Ovary (tissue), 9 donors: ENCODE results near the gene ADCY1. TPM values are rescaled to one million over a fixed set of nuclear protein-coding genes. Genes with fewer than 3 reads are reported as not detected.

Experiments
- DNase-seq, 5 donors: peaks; one replicate each; pipeline ENCODE4 v3.0.0-alpha.2; 2019 to 2020
- H3K27ac ChIP-seq, 2 donors: fragments of 200-600 bp; one replicate each; pipeline versions ENCODE4 v1.5.1 to v1.8.0; 2019 to 2022
- H3K27me3 ChIP-seq: fragments of 200-600 bp; one replicate; pipeline ENCODE4 v1.8.0; 2022
- H3K36me3 ChIP-seq: fragments of 200-600 bp; sonication (generic); one replicate; pipeline ENCODE4 v1.5.1; 2019
- H3K4me1 ChIP-seq: one replicate; pipeline ENCODE4 v1.8.1; 2013; ENCODE audit warnings: mild to moderate bottlenecking, moderate library complexity; ENCODE audit not compliant: insufficient read depth
- H3K4me3 ChIP-seq: fragments of 200-600 bp; sonication (generic); one replicate; pipeline ENCODE4 v1.5.1; 2017
- H3K9me3 ChIP-seq, 2 donors: fragments of 200-600 bp in 1 of 2; sonication (generic) in 1 of 2; one replicate each; pipeline versions ENCODE4 v1.5.1 to v1.8.1; 2013 to 2019; ENCODE audit warnings: mild to moderate bottlenecking in 1 of 2, moderate library complexity in 1 of 2
- CTCF ChIP-seq, 3 donors: fragments of 450-650 bp in 2 of 3; fragments of 200-600 bp in 1 of 3; IDR thresholded peaks; one replicate each; pipeline versions ENCODE4 v1.5.1 to v1.8.0; 2016 to 2022; ENCODE audit warnings: antibody characterized with exemption in 3 of 3, mild to moderate bottlenecking in 1 of 3
- EP300 ChIP-seq: sonication (generic); formaldehyde crosslinking; IDR thresholded peaks from one replicate; pipeline ENCODE4 v1.6.1; 2017; ENCODE audit warnings: antibody characterized with exemption
- POLR2A ChIP-seq: fragments of 450-650 bp; IDR thresholded peaks from one replicate; pipeline ENCODE4 v1.6.1; 2017; ENCODE audit warnings: antibody characterized with exemption, mild to moderate bottlenecking, moderate library complexity
- WGBS, 3 donors: extraction: QIAGEN DNeasy Blood & Tissue Kit in 1 of 3; methylation state at CpG; one replicate each; pipeline versions ENCODE4 v1.1.5 to v1.1.7; 2013 to 2017; 5-methylcytosine and 5-hydroxymethylcytosine counted together
- intact Hi-C, 4 donors: fragments of 100-400 bp; cut with DNase I; formaldehyde crosslinking; loops; one replicate each; pipeline versions ENCODE4 v1.11.0 to v1.15.1; 2022 to 2023
- polyA plus RNA-seq, 2 donors: library from polyadenylated mRNA; stranded (reverse); fragments of 200-250 nt in 1 of 2; fragments of 350-450 nt in 1 of 2; fragmentation: Illumina TruSeq in 1 of 2; extraction: RNeasy Lipid Tissue Mini Kit (QIAGEN cat#74804) in 1 of 2; gene quantifications; one replicate each; pipeline ENCODE4 v1.2.3, GENCODE V29; 2013 to 2014
- total RNA-seq, 7 donors: library from RNA; depleted of rRNA in 2 of 7; stranded (reverse); fragments of >200 nt in 2 of 7; fragmentation: NEBNext Ultra II Directional in 3 of 7; extraction: Animal tissue kit (Norgen Biotek cat#: 25700) in 3 of 7; gene quantifications; one replicate each; pipeline versions ENCODE4 v1.1.0 to v1.2.4, GENCODE V29; 2016 to 2023
- donor health status: DM: no; HTN: no; CAD: no; lungs with moderate emphysema.
- donor health status: DM: no; HTN: no; CAD: no.
- donor health status: Bipolar disorder and iron deficiency.
- donor health status: DM: yes; HTN: yes; CAD: no.
- donor health status: DM: no; HTN: no; CAD: no.
- donor health status: DM: yes; HTN: yes; CAD: no.

ADCY1 gene
- total and polyA plus RNA-seq, 9 donors, result 0.40 to 3.7 (median 1.7) TPM

- intact Hi-C loops, result no loop called here
- TF ChIP-seq EP300 (no peak), CTCF (IDR thresholded peaks at IDR 0.05) (no peak), POLR2A (no peak)
- Histone ChIP-seq H3K9me3 (no peaks in the 10 kb centered on the region), H3K27ac (no peak overlapping the region), H3K36me3 (no peaks in the 10 kb centered on the region), H3K27me3 (no peaks in the 10 kb centered on the region), H3K4me3 (no peak overlapping the region), H3K4me1 (no peaks in the 10 kb centered on the region)
- WGBS, 3 donors, result 66 to 71% (median 69%) methylated on average over 9 of the region's 9 CpGs
- no peak for DNase-seq
Measured at GRCh38 chr7:45622058-45622457, 47.9 kb downstream of the ADCY1 start.

- 76 to 80% (median 79%) methylated on average over 7 of the region's 7 CpGs for WGBS, 3 donors
- no peak for DNase-seq
- no peaks in the 10 kb centered on the region for H3K4me1 ChIP-seq
- no peak overlapping the region for H3K4me3 ChIP-seq
- no peaks in the 10 kb centered on the region for H3K36me3 ChIP-seq
- TF ChIP-seq EP300 (no peak), CTCF (IDR thresholded peaks at IDR 0.05) (no peak)
- intact Hi-C loops, result no loop called here
- no peaks in the 10 kb centered on the region for H3K9me3 ChIP-seq
- H3K27me3 ChIP-seq, result no peaks in the 10 kb centered on the region
- H3K27ac ChIP-seq, result no peak overlapping the region
Measured at GRCh38 chr7:45623157-45623556, 49.0 kb downstream of the ADCY1 start.

- no peak for DNase-seq
- TF ChIP-seq EP300 (no peak), POLR2A (no peak), CTCF (IDR thresholded peaks at IDR 0.05) (no peak)
- WGBS, 3 donors, result 62 to 69% (median 67%) methylated on average over 9 of the region's 9 CpGs
- no peaks in the 10 kb centered on the region for H3K36me3 ChIP-seq
- no peaks in the 10 kb centered on the region for H3K4me1 ChIP-seq
- intact Hi-C loops, result no loop called here
- no peaks in the 10 kb centered on the region for H3K9me3 ChIP-seq
- no peak overlapping the region for H3K4me3 ChIP-seq
- H3K27me3 ChIP-seq, result no peaks in the 10 kb centered on the region
- no peak overlapping the region for H3K27ac ChIP-seq
Measured at GRCh38 chr7:45623740-45624391, 49.7 kb downstream of the ADCY1 start.

- H3K4me1 ChIP-seq, result no peaks in the 10 kb centered on the region
- intact Hi-C loops, result no loop called here
Measured at GRCh38 chr7:45624392-45624760, 50.2 kb downstream of the ADCY1 start.

More at GRCh38 chr7:45624392-45624760, 50.2 kb downstream of the ADCY1 start:
- TF ChIP-seq EP300 (no peak), CTCF (IDR thresholded peaks at IDR 0.05) (no peak), POLR2A (no peak)
- no peaks in the 10 kb centered on the region for H3K9me3 ChIP-seq
- H3K4me3 ChIP-seq, result no peak overlapping the region
- no peak for DNase-seq
- H3K27me3 ChIP-seq, result no peaks in the 10 kb centered on the region
- H3K36me3 ChIP-seq, result no peaks in the 10 kb centered on the region
- no peak overlapping the region for H3K27ac ChIP-seq
